Measurements from ENCODE around the gene CCDC93. TPM values are rescaled to one million over a fixed set of nuclear protein-coding genes. Genes with fewer than 3 reads are reported as not detected.

The CCDC93 gene
- total RNA-seq, 2 donors from 2014 or later: 34.1 to 39.3 TPM

DNA sequence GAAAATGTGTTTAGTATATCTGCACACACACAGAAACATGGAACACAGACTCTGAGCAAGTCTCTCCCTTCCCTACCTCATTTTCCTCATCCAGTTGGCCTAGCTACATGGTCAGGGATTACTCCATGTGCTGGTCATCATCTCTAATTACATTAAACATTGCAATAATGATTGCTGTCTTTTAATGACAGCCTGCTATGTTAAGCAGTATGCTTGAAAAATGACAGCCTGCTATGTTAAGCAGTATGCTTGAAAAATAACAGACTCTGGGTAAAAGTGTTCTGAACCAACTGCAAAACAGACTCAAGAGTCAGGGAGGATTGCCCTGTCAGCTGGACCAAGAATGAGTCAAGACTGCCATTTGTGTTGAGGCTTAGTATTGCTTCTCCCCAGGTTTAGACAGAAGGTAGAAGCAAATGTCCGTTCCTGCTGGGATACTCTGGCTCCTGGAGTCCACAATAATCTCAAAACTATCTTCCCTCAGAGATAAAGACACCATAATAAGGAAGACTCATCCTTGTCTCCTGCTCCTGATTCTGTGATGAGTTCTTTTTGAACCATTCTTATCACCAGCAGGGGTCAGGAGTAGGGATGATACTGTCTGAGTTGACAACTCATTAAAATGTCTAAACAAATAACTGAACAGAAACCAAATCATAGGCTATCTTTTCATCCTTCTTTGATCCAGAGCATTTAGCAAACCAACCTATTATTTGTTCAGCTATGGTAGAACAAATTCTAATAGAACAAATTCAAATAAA, 57.7 kb downstream of the CCDC93 start:
- Mint-ChIP-seq H3K4me3 (no peak overlapping the region), H3K27ac (no peak overlapping the region)

DNA sequence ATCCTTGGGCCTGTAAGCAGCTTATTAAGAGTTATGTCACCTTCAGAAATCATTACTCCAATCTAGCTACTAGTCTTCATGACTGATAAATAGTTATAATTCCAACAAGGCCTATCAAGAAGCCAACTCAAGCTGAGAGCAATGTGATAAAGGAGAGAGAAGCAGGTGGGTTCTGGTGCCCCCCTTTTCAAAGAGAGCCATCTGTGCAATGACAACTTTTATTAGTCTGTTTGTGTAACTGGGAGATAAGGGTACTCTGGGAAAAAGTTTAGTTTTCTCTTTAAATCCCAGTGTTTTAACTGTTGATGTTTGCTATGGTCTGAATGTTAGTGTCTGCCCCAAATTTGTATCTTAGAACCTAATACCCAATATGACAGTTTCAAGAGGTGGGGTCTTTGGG, 60.6 kb downstream of the CCDC93 start:
- Mint-ChIP-seq H3K36me3 (ENCODE audit: insufficient read depth in 2 of 2) (peaks cover 6 to 30% of the 10 kb centered on the region in 2 donors), H3K9me3 (no peaks in the 10 kb centered on the region), H3K27ac (no peak overlapping the region), H3K4me3 (no peak overlapping the region), H3K4me1 (ENCODE audit: low read depth) (no peaks in the 10 kb centered on the region), H3K27me3 (ENCODE audit: low read depth) (no peaks in the 10 kb centered on the region)
- DNase-seq: no peak
- no peak for ATAC-seq (replicated peaks in 1 of 2)

More for the DNA sequence above, 57.7 kb downstream of the CCDC93 start:
- no peaks in the 10 kb centered on the region for H3K4me1 Mint-ChIP-seq (ENCODE audit: low read depth)
- H3K27me3 Mint-ChIP-seq (ENCODE audit: low read depth): no peaks in the 10 kb centered on the region
- ATAC-seq (replicated peaks in 1 of 2) (no peak), DNase-seq (no peak)
- peaks cover 6 to 30% of the 10 kb centered on the region in 2 donors for H3K36me3 Mint-ChIP-seq (ENCODE audit: insufficient read depth in 2 of 2)
- H3K9me3 Mint-ChIP-seq: no peaks in the 10 kb centered on the region

DNA sequence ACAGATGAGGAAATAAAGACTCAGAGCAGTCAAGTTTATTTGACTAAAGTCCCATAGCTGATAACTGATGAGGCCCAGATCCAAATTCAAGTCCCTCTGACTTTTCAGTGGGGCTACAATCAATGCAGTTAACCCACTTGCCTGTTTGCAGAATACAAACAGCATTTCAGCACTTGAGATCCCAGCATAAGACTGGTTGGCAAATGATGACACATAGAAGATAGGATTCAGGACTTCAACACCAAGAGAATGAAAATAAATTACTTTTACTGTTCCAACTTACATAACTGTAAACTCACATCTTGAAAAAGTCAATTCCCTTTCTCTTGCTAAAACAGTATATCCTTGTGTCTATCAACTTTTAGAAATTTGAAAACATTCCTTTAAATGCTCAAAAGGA, 61.2 kb downstream of the CCDC93 start:
- DNase-seq (no peak), ATAC-seq (replicated peaks in 1 of 2) (no peak)
- Mint-ChIP-seq H3K27me3 (ENCODE audit: low read depth) (no peaks in the 10 kb centered on the region), H3K9me3 (no peaks in the 10 kb centered on the region), H3K36me3 (ENCODE audit: insufficient read depth in 2 of 2) (peaks cover 10 to 27% of the 10 kb centered on the region in 2 donors), H3K4me3 (no peak overlapping the region), H3K27ac (no peak overlapping the region), H3K4me1 (ENCODE audit: low read depth) (no peaks in the 10 kb centered on the region)

DNA sequence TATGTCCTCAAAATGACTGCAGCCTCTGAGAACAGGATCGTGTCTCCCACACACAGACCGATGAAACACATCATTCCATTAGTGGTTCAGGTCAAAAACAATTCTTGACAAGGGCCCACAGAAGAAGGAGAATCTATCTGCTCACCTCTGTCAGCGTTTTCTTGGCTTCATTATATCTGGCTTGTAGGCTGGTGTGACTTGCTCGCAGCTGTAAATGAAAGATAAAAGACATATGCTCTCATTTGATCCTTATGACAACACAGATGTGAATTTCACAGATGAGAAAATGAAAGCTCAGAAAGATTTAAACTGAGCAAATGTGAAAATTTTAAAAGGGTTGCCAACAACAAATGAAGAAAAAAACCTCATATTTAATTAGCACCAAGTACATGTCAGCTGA, 61.6 kb downstream of the CCDC93 start:
- Mint-ChIP-seq H3K9me3 (no peaks in the 10 kb centered on the region), H3K4me1 (ENCODE audit: low read depth) (no peaks in the 10 kb centered on the region), H3K27me3 (ENCODE audit: low read depth) (no peaks in the 10 kb centered on the region), H3K27ac (no peak overlapping the region), H3K36me3 (ENCODE audit: insufficient read depth in 2 of 2) (peaks cover 9 to 24% of the 10 kb centered on the region in 2 donors), H3K4me3 (no peak overlapping the region)
- ATAC-seq (replicated peaks in 1 of 2) (no peak), DNase-seq (no peak)

DNA sequence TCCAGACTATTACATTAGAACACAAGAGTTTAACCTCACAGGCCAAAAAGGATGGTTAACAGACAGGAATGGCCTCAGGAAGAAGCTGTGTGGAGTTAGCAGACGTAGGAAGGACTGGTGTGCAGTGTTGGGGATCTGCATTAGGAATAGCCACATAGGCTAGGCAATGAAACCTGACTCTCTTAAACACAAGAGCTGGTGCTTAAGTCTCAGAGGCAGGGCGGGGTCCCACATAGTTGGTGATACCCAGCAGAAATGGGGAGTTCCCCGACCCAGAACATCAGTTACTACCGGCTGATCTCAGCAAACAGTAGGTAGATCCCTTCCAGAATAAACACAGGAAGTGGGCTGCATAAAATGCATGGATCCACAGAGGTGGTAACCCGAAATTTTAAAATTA, 64.1 kb downstream of the CCDC93 start:
- no peak for ATAC-seq (replicated peaks in 1 of 2)
- no peaks in the 10 kb centered on the region for H3K4me1 Mint-ChIP-seq (ENCODE audit: low read depth)

DNA sequence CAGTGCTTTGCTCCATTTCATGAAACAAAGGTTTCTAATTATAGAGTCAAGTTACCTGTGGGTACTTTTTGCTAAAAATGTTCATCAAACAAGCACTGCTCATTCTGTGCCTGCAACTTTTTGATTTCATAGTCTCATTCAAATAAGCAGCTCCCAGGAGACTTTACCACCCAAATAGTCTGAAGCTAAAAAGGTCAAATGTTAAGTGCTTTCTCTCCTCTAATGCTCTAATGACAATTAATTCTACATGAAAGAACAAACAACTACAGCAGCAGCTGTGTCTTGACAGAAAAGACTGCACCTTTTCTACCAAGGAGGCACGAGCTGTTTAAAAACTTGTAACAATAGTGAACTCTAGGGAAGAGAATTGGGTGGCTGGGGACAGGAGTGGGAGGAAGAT, 65.3 kb downstream of the CCDC93 start:
- H3K36me3 Mint-ChIP-seq (ENCODE audit: insufficient read depth in 2 of 2): peaks cover 10 to 28% of the 10 kb centered on the region in 2 donors
- H3K27me3 Mint-ChIP-seq (ENCODE audit: low read depth): no peaks in the 10 kb centered on the region
- no peak overlapping the region for H3K4me3 Mint-ChIP-seq
- no peaks in the 10 kb centered on the region for H3K4me1 Mint-ChIP-seq (ENCODE audit: low read depth)
- H3K27ac Mint-ChIP-seq: no peak overlapping the region
- DNase-seq (no peak), ATAC-seq (replicated peaks in 1 of 2) (no peak)
- no peaks in the 10 kb centered on the region for H3K9me3 Mint-ChIP-seq

More for the DNA sequence above, 64.1 kb downstream of the CCDC93 start:
- Mint-ChIP-seq H3K27ac (no peak overlapping the region), H3K4me3 (no peak overlapping the region), H3K36me3 (ENCODE audit: insufficient read depth in 2 of 2) (peaks cover 12 to 33% of the 10 kb centered on the region in 2 donors), H3K9me3 (no peaks in the 10 kb centered on the region), H3K27me3 (ENCODE audit: low read depth) (no peaks in the 10 kb centered on the region)
- no peak for DNase-seq

DNA sequence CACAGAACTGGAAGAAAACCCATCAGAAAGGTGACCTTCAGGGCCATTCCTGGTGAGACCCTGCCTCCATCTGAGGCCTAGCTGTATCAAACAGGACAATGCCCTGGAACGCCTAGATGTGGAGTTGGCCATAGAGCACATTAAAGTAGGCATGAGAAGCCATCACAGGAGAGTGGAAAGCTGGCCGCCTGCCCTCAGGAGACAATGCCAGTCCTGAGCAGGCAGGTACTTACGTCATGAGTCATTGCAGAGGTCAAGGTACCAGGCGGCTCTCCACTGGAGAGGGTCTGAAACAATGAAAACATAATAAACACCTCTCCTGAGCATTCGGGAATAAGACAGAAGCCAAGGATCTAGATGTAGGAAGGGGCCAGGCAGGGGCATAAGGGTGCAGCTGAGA, 68.6 kb downstream of the CCDC93 start:
- no peaks in the 10 kb centered on the region for H3K4me1 Mint-ChIP-seq (ENCODE audit: low read depth)
- no peak overlapping the region for H3K27ac Mint-ChIP-seq
- no peak for ATAC-seq (replicated peaks in 1 of 2)
- no peaks in the 10 kb centered on the region for H3K27me3 Mint-ChIP-seq (ENCODE audit: low read depth)
- no peak overlapping the region for H3K4me3 Mint-ChIP-seq
- peaks cover 15 to 23% of the 10 kb centered on the region in 2 donors for H3K36me3 Mint-ChIP-seq (ENCODE audit: insufficient read depth in 2 of 2)
- H3K9me3 Mint-ChIP-seq: no peaks in the 10 kb centered on the region
- no peak for DNase-seq

DNA sequence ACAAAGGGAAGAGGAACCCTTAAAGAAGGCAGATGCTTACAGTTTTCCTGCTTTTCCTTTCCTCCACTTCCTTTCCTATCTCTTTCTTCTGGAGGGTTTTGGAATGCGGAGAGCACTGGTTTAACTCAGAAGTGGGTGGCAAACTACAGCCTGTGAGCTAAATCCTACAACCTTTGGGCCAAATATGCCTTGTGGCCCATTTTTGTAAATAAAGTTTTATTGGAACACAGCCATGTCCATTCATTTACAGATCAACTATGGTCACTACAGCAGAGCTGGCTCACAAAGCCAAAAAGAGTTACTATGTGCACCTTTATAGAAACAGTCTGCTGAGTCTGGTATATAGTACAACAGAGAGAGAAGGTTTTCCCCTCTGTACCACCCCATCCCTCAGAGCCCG, 69.1 kb downstream of the CCDC93 start:
- H3K4me3 Mint-ChIP-seq: no peak overlapping the region
- no peak overlapping the region for H3K27ac Mint-ChIP-seq

DNA sequence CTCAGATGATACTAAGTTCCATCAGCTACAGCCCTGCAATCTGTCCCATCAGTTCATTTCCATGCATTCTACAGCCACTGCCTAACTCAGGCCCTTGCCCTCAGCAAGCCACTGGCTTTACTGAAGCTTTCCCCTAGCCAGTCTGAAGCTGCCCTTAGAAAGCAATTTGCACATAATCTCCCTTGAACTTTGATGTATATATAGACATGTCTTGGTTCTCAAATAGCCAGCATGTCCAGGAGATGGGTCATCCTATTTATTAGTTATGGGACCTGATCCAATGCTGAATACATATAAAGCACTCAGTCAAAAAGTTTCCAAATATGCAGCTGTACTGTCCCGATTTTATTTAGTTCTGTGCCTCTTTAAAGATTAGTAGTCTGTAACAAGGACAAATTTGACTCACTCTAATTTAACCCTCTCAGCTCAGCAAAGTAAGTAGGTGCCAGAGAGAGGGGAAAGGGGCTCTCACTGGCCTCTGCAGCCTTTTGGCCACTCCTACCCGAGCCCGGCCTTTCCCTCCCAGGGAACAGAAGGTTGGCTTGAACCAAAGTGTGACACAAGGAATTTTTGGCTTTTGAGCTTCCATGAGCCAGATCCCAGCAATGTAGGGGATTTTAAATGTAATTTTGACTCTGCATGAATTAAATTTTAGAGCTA, 70.7 kb downstream of the CCDC93 start:
- Mint-ChIP-seq H3K36me3 (ENCODE audit: insufficient read depth in 2 of 2) (peaks cover 18 to 35% of the 10 kb centered on the region in 2 donors), H3K4me1 (ENCODE audit: low read depth) (no peaks in the 10 kb centered on the region), H3K9me3 (no peaks in the 10 kb centered on the region), H3K27ac (peak overlapping the region; percentile 21), H3K27me3 (ENCODE audit: low read depth) (no peaks in the 10 kb centered on the region), H3K4me3 (no peak overlapping the region)
- DNase-seq (no peak), ATAC-seq (replicated peaks in 1 of 2) (no peak)

More for the DNA sequence above, 69.1 kb downstream of the CCDC93 start:
- ATAC-seq (replicated peaks in 1 of 2) (no peak), DNase-seq (no peak)
- H3K4me1 Mint-ChIP-seq (ENCODE audit: low read depth): no peaks in the 10 kb centered on the region
- no peaks in the 10 kb centered on the region for H3K27me3 Mint-ChIP-seq (ENCODE audit: low read depth)
- peaks cover 17 to 27% of the 10 kb centered on the region in 2 donors for H3K36me3 Mint-ChIP-seq (ENCODE audit: insufficient read depth in 2 of 2)
- H3K9me3 Mint-ChIP-seq: no peaks in the 10 kb centered on the region

DNA sequence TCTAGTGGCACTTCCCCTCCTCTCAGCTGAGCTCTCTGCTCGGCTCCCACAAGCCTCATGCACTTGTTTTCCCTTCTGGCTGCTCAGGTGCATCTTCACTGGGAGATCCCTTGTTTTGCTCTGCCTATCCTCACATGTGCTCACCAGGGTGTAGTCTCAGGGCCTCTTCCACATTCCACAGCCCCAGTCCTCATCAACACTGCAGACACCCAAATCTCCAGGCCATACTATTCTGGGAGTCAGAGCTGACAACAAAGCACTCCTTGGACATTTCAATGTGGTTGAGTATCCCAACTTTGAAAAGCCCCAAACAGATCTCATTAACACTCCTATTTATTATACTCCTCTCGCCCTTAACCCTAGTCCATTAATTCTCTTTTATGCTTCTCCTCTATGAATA, 71.3 kb downstream of the CCDC93 start:
- no peak overlapping the region for H3K4me3 Mint-ChIP-seq

DNA sequence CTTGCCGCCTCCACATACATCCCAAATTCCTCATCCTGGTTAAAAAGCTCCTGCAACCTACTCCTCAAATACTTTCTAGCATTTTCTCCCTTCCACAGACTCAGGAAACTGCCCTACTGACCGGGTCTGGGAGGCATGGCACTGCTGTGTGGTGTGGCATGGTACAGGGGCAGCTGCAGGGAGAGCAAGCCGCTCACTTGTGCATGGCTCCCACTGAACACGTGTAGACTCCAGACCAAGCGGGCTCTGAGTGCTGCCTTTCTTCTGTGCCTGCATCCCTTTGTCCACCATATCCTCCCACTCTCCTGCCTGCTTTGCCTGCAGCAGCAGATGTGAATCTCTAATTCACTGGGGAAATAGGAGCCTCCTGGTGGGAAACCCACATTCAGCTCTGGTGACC, 72.2 kb downstream of the CCDC93 start:
- H3K4me3 Mint-ChIP-seq: no peak overlapping the region
- ATAC-seq (replicated peaks in 1 of 2): no peak
- H3K36me3 Mint-ChIP-seq (ENCODE audit: insufficient read depth in 2 of 2): peaks cover 12 to 27% of the 10 kb centered on the region in 2 donors
- no peak overlapping the region for H3K27ac Mint-ChIP-seq
- DNase-seq: no peak
- no peaks in the 10 kb centered on the region for H3K27me3 Mint-ChIP-seq (ENCODE audit: low read depth)
- H3K9me3 Mint-ChIP-seq: no peaks in the 10 kb centered on the region
- no peaks in the 10 kb centered on the region for H3K4me1 Mint-ChIP-seq (ENCODE audit: low read depth)

More for the DNA sequence above, 71.3 kb downstream of the CCDC93 start:
- Mint-ChIP-seq H3K4me1 (ENCODE audit: low read depth) (no peaks in the 10 kb centered on the region), H3K27ac (peak overlapping the region; percentile 21), H3K9me3 (no peaks in the 10 kb centered on the region), H3K27me3 (ENCODE audit: low read depth) (no peaks in the 10 kb centered on the region), H3K36me3 (ENCODE audit: insufficient read depth in 2 of 2) (peaks cover 15 to 33% of the 10 kb centered on the region in 2 donors)
- no peak for ATAC-seq (replicated peaks in 1 of 2)
- DNase-seq: no peak

DNA sequence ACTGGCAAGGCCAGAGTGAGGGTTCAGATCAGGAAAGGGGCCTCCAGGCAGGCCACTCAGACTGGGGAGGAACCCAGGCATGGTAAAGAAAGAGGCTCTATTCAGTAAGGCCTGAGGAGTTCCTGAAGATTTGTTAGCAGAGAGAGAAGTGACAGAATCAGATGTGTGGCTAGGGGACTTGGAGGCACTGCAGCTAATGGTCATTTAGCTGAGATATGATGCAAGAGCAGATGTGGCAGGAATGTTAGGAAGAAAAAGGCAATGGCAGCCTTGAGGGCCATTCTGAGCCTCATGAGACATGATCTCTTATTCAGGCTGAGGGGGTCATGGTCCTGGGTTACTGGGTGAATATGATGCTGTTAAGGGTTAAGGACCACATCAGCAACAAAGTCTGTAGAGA, 73.4 kb downstream of the CCDC93 start:
- no peak for DNase-seq
- Mint-ChIP-seq H3K36me3 (ENCODE audit: insufficient read depth in 2 of 2) (peaks cover 15 to 35% of the 10 kb centered on the region in 2 donors), H3K27ac (no peak overlapping the region), H3K27me3 (ENCODE audit: low read depth) (no peaks in the 10 kb centered on the region), H3K9me3 (no peaks in the 10 kb centered on the region), H3K4me1 (ENCODE audit: low read depth) (no peaks in the 10 kb centered on the region), H3K4me3 (no peak overlapping the region)
- ATAC-seq (replicated peaks in 1 of 2): no peak

DNA sequence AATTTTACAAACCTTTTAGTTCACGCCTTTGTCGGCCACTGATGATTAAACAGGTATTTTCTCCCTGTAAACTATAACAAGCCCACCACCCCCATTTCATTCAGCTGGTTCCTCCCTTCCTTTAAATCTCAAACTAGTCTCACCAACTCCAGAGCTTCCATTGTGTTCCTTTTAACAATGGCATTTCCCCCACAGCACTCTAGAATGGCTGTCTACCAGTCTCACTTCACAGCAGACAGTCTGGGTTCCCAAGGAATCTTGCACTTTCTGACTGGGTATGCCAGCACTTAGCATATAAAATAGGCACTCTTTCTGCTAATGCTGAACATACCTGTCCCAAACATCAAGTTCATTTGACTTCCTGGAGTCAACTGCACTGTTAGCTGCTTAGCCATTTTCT, 75.3 kb downstream of the CCDC93 start:
- H3K36me3 Mint-ChIP-seq (ENCODE audit: insufficient read depth in 2 of 2): peaks cover 17 to 35% of the 10 kb centered on the region in 2 donors
- H3K4me1 Mint-ChIP-seq (ENCODE audit: low read depth): no peaks in the 10 kb centered on the region
- DNase-seq: no peak
- H3K9me3 Mint-ChIP-seq: no peaks in the 10 kb centered on the region
- H3K27ac Mint-ChIP-seq: no peak overlapping the region
- no peak overlapping the region for H3K4me3 Mint-ChIP-seq
- no peak for ATAC-seq (replicated peaks in 1 of 2)
- no peaks in the 10 kb centered on the region for H3K27me3 Mint-ChIP-seq (ENCODE audit: low read depth)
